ENCODE results near the gene EPB42. TPM values are rescaled to one million over a fixed set of nuclear protein-coding genes. Genes with fewer than 3 reads are reported as not detected.

EPB42 gene
- total and polyA plus RNA-seq, 11 donors, result 0.08 to 1.7 (median 0.33) TPM; not detected in 7

DNA sequence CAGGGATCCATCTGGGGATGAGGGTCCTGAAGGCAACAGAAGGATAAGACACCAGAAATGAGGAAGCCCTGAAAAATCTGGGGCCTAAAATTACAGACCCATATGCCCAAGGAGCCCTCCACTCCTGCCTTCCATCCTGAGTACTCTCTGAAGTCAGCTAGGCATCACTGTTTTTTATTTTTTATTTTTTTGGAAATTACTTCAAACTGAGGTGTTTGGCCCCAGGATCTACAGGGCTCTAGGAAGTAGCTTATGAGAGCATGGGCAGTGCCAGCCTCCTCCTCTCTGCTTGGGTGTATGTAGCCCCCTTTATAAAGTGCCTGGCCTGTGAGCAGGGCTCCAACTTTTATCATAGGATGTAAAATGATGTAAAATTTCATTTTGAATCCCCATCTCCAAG is 7.9 kb downstream of the EPB42 start:
- TF ChIP-seq POLR2A (IDR thresholded peaks at IDR 0.05), result no peak
- no peak for TF ChIP-seq CTCF (IDR thresholded peaks at IDR 0.05)
- ATAC-seq, result no peak
- Histone ChIP-seq H3K27me3 (peaks cover 0 to 12% (median 0%) of the 10 kb centered on the region in 9 donors), H3K9me3 (no peaks in the 10 kb centered on the region), H3K4me1 (peaks cover 0 to 5% (median 0%) of the 10 kb centered on the region in 12 donors), H3K36me3 (no peaks in the 10 kb centered on the region), H3K27ac (no peak overlapping the region), H3K4me3 (no peak overlapping the region)
- intact Hi-C loops (cut with DNase I), result no loop called here
- DNase-seq, result no peak

GRCh38 chr15:43212299-43212698 is 8.5 kb downstream of the EPB42 start:
- no peaks in the 10 kb centered on the region for H3K9me3 ChIP-seq
- DNase-seq, result no peak
- H3K4me3 ChIP-seq, result no peak overlapping the region
- ATAC-seq, result no peak
- no peaks in the 10 kb centered on the region for H3K36me3 ChIP-seq
- WGBS, 4 donors, result 74 to 79% (median 75%) methylated on average over 8 of the region's 8 CpGs
- TF ChIP-seq POLR2A (IDR thresholded peaks at IDR 0.05), result no peak
- TF ChIP-seq CTCF (IDR thresholded peaks at IDR 0.05), result no peak
- peaks cover 0 to 14% (median 0%) of the 10 kb centered on the region in 9 donors for H3K27me3 ChIP-seq
- peaks cover 0 to 5% (median 0%) of the 10 kb centered on the region in 12 donors for H3K4me1 ChIP-seq
- intact Hi-C loops (cut with DNase I), result no loop called here
- H3K27ac ChIP-seq, result no peak overlapping the region

DNA sequence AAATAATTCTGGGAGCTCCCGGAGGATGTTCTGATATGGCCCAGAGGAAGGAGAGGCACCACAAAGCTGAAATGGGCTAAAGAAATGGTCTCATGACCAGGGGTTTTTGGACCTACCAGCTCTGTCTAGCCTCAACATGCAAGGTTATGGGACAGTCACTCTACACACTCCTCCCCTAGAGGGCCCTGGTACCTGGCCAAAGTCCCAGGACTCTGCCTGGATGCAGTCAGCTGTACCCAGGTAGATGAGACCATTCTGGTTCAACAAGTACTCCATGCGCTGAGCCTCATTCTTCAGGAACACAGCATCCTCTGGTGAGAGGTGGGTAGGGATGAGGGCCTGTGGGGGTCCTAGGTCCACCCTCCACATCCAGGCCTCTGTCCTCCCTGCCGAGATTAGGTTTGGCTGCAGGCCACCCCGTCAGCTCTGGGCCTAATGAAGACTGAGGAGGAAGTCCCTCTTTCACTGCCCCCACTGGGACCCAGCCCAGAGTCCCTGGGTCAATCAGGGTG is 9.5 kb downstream of the EPB42 start:
- intact Hi-C loops (cut with DNase I), result no loop called here
- no peak for ATAC-seq

GRCh38 chr15:43210807-43211206 is 10.0 kb downstream of the EPB42 start:
- ATAC-seq, result no peak
- TF ChIP-seq CTCF (IDR thresholded peaks at IDR 0.05) (no peak), POLR2A (IDR thresholded peaks at IDR 0.05) (no peak)
- Histone ChIP-seq H3K27ac (no peak overlapping the region), H3K36me3 (no peaks in the 10 kb centered on the region), H3K9me3 (no peaks in the 10 kb centered on the region), H3K27me3 (peaks cover 0 to 14% (median 0%) of the 10 kb centered on the region in 9 donors), H3K4me1 (peaks cover 0 to 5% (median 0%) of the 10 kb centered on the region in 12 donors), H3K4me3 (no peak overlapping the region)
- DNase-seq, result no peak
- 72 to 76% (median 74%) methylated on average over 9 of the region's 9 CpGs for WGBS, 4 donors
- intact Hi-C loops (cut with DNase I), result no loop called here

More for the DNA sequence above, 9.5 kb downstream of the EPB42 start:
- TF ChIP-seq POLR2A (IDR thresholded peaks at IDR 0.05) (no peak), CTCF (IDR thresholded peaks at IDR 0.05) (no peak)
- H3K27me3 ChIP-seq, result peaks cover 0 to 14% (median 0%) of the 10 kb centered on the region in 9 donors
- WGBS, 4 donors, result 68 to 86% (median 74%) methylated on average over 4 of the region's 4 CpGs
- peaks cover 0 to 5% (median 0%) of the 10 kb centered on the region in 12 donors for H3K4me1 ChIP-seq
- no peak for DNase-seq
- no peaks in the 10 kb centered on the region for H3K36me3 ChIP-seq
- H3K9me3 ChIP-seq, result no peaks in the 10 kb centered on the region
- no peak overlapping the region for H3K4me3 ChIP-seq
- no peak overlapping the region for H3K27ac ChIP-seq

Measured in heart left ventricle (tissue), 16 donors.